Measurements from ENCODE around the gene PWWP2B.
A peak's percentile ranks its signal among the peaks of the same experiment; 100 is the strongest.

DNA sequence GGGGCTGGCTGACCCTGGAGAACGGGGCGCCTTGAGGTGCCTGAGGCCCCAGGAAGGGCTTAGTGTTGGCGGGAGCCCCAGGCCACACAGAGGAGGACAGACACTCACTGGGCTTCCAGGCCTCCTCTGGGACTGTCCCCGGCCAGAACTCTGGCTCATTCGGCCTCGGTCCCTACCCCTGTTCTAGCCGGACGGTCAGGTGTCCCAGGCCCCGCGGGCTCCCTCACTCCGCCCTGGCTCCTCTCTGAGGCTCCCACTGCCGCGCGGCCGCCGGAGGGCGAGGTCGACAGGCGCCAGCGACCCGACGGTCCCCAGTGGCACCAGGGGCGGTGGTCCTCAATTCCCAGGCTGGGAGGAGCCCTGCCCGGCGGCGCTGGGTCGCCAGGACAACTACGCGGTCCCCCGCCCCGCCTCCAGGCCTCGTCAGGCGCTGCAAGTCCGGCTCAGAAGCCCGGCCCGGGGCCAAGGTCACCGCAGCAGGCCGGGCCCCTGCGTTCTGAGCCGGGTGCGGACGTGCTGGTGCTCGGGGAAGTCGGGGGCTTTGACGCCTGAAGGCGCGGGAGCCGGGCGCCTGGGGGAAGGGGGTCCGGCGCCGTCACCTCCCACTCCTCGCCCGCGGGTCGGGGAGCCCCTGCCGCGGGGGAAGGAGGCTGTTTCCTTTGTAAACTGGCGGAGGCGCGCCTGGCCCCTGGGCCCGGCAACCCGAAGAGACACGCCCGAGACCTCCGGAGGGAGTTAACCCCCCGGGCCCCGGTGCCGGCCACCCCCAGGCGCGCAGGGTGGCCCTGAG, 1.1 kb upstream of the PWWP2B start:
- no peak for TF ChIP-seq EZH2 (conservative IDR thresholded peaks at IDR 0.05; ENCODE audit: low read depth, low read length)
- peak; percentile 42 to 53; a peak in 1 of 4 replicates for TF ChIP-seq POLR2A (IDR thresholded peaks at IDR 0.05; ENCODE audit: insufficient read depth in 1 of 2, low read depth in 2 of 2, low read length in 2 of 2)
- TF ChIP-seq TEAD3 (CRISPR knock-in tag; optimal IDR thresholded peaks at IDR 0.05; ENCODE audit: borderline replicate concordance): no peak
- TF ChIP-seq, protein P1, sequence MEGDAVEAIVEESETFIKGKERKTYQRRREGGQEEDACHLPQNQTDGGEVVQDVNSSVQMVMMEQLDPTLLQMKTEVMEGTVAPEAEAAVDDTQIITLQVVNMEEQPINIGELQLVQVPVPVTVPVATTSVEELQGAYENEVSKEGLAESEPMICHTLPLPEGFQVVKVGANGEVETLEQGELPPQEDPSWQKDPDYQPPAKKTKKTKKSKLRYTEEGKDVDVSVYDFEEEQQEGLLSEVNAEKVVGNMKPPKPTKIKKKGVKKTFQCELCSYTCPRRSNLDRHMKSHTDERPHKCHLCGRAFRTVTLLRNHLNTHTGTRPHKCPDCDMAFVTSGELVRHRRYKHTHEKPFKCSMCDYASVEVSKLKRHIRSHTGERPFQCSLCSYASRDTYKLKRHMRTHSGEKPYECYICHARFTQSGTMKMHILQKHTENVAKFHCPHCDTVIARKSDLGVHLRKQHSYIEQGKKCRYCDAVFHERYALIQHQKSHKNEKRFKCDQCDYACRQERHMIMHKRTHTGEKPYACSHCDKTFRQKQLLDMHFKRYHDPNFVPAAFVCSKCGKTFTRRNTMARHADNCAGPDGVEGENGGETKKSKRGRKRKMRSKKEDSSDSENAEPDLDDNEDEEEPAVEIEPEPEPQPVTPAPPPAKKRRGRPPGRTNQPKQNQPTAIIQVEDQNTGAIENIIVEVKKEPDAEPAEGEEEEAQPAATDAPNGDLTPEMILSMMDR (CRISPR knock-in tag; IDR thresholded peaks at IDR 0.05): peak; percentile 22; the same call in 1 of the 2 replicates
- no peak for TF ChIP-seq RBM22 (optimal IDR thresholded peaks at IDR 0.05; ENCODE audit: low read length)
- no peak for TF ChIP-seq SMC3 (IDR thresholded peaks at IDR 0.05; ENCODE audit: low read length)
- peak; percentile 67 for TF ChIP-seq TAF1 (CRISPR knock-in tag; IDR thresholded peaks at IDR 0.05)
- no peak for TF ChIP-seq MIXL1 (CRISPR knock-in tag; IDR thresholded peaks at IDR 0.05)
- TF ChIP-seq RFX5 (IDR thresholded peaks at IDR 0.05; ENCODE audit: low read depth, low read length): no peak
